Measurements from ENCODE around the gene MPZL2.

Gene MPZL2

GRCh38 chr11:118301600-118302195, 37.6 kb upstream of the MPZL2 start:
- H3K27me3 ChIP-seq (replicated peaks; ENCODE audit: control insufficient read depth, insufficient read depth, low read length) = peaks cover 4% of the 10 kb centered on the region; the same call in 1 of the 2 replicates
- H3K36me3 ChIP-seq (ENCODE audit: control insufficient read depth, insufficient read depth, low read length) = no peaks in the 10 kb centered on the region
- DNase-seq (ENCODE audit: extremely low read depth, insufficient read length) = no peak
- no peak overlapping the region for H3K4me3 ChIP-seq (replicated peaks; ENCODE audit: low read depth, low read length)
- TF ChIP-seq, protein P1, sequence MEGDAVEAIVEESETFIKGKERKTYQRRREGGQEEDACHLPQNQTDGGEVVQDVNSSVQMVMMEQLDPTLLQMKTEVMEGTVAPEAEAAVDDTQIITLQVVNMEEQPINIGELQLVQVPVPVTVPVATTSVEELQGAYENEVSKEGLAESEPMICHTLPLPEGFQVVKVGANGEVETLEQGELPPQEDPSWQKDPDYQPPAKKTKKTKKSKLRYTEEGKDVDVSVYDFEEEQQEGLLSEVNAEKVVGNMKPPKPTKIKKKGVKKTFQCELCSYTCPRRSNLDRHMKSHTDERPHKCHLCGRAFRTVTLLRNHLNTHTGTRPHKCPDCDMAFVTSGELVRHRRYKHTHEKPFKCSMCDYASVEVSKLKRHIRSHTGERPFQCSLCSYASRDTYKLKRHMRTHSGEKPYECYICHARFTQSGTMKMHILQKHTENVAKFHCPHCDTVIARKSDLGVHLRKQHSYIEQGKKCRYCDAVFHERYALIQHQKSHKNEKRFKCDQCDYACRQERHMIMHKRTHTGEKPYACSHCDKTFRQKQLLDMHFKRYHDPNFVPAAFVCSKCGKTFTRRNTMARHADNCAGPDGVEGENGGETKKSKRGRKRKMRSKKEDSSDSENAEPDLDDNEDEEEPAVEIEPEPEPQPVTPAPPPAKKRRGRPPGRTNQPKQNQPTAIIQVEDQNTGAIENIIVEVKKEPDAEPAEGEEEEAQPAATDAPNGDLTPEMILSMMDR (IDR thresholded peaks at IDR 0.05; ENCODE audit: insufficient read depth, low read length, poor library complexity, severe bottlenecking) = no peak

DNA sequence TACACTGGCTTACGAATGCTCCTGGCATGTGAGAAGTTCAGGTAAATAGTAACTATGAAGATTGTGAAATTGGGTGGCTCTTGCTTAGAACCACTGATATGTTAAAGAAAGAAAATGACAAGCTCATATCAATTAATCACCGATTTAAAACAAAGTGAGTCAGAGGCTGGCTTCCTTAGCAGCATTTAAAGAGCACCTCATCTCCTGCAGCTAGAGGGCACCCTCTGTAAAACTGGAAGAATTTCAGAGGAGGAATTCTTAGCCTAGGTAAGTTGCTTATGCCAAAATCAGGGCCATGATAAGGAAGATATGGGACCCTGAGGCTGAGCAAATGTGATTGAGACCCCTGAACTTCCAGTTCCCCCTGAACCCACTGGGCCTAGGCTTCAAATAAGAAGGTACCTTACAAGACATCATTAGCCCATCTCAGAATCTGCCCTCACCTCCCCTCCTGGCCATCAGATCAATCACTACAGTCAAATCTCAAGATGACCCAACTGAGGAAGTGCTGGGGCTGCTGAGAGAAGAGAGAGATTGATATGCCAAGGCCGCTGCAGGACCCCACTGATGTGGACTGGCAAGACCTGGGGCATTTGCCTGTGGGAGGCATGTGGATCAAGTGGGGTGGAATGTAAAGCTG, 31.8 kb upstream of the MPZL2 start:
- H3K36me3 ChIP-seq (ENCODE audit: control insufficient read depth, insufficient read depth, low read length) = no peaks in the 10 kb centered on the region
- no peak for DNase-seq (ENCODE audit: extremely low read depth, insufficient read length)
- no peak overlapping the region for H3K4me3 ChIP-seq (replicated peaks; ENCODE audit: low read depth, low read length)
- H3K27me3 ChIP-seq (replicated peaks; ENCODE audit: control insufficient read depth, insufficient read depth, low read length) = no peaks in the 10 kb centered on the region; the same call in 1 of the 2 replicates
- TF ChIP-seq, protein P1 (IDR thresholded peaks at IDR 0.05; ENCODE audit: insufficient read depth, low read length, poor library complexity, severe bottlenecking) = peak; percentile 68

DNA sequence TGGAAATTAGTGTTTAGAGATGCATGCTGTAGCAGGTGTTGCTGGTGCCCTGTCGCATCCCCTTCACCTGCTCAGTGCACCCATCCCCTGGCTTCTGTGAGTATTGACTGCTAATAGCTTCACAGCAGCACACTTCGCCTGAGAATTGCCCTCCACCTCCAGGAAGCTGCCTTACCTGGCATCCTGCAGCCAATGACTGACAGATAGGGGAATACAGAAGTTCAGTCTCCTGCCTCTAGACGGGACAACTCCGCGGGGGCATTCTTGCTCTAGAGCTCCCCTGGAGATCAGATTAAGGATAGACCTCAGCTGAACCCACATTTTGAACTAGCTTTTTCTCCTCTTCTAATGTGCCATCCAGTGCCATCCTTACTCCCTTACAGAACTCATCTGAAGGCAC, 31.1 kb upstream of the MPZL2 start:
- no peak for DNase-seq (ENCODE audit: extremely low read depth, insufficient read length)
- no peaks in the 10 kb centered on the region for H3K36me3 ChIP-seq (ENCODE audit: control insufficient read depth, insufficient read depth, low read length)
- no peaks in the 10 kb centered on the region; the same call in 1 of the 2 replicates for H3K27me3 ChIP-seq (replicated peaks; ENCODE audit: control insufficient read depth, insufficient read depth, low read length)
- no peak overlapping the region for H3K4me3 ChIP-seq (replicated peaks; ENCODE audit: low read depth, low read length)
- TF ChIP-seq, protein P1 (IDR thresholded peaks at IDR 0.05; ENCODE audit: insufficient read depth, low read length, poor library complexity, severe bottlenecking) = no peak

- TF ChIP-seq, protein P1 (IDR thresholded peaks at IDR 0.05; ENCODE audit: insufficient read depth, low read length, poor library complexity, severe bottlenecking) = no peak
- H3K36me3 ChIP-seq (ENCODE audit: control insufficient read depth, insufficient read depth, low read length) = no peaks in the 10 kb centered on the region
- no peak overlapping the region for H3K4me3 ChIP-seq (replicated peaks; ENCODE audit: low read depth, low read length)
- no peak for DNase-seq (ENCODE audit: extremely low read depth, insufficient read length)
- no peaks in the 10 kb centered on the region for H3K27me3 ChIP-seq (replicated peaks; ENCODE audit: control insufficient read depth, insufficient read depth, low read length)
Measured at GRCh38 chr11:118294053-118294452, 30.0 kb upstream of the MPZL2 start.

- no peaks in the 10 kb centered on the region for H3K27me3 ChIP-seq (replicated peaks; ENCODE audit: control insufficient read depth, insufficient read depth, low read length)
- TF ChIP-seq, protein P1 (IDR thresholded peaks at IDR 0.05; ENCODE audit: insufficient read depth, low read length, poor library complexity, severe bottlenecking) = no peak
- H3K36me3 ChIP-seq (ENCODE audit: control insufficient read depth, insufficient read depth, low read length) = no peaks in the 10 kb centered on the region
- no peak for DNase-seq (ENCODE audit: extremely low read depth, insufficient read length)
- no peak overlapping the region for H3K4me3 ChIP-seq (replicated peaks; ENCODE audit: low read depth, low read length)
Measured at GRCh38 chr11:118291477-118292135, 27.5 kb upstream of the MPZL2 start.

All from GM06990 (cell line).